Measurements from ENCODE around the gene MYL4.

DNA sequence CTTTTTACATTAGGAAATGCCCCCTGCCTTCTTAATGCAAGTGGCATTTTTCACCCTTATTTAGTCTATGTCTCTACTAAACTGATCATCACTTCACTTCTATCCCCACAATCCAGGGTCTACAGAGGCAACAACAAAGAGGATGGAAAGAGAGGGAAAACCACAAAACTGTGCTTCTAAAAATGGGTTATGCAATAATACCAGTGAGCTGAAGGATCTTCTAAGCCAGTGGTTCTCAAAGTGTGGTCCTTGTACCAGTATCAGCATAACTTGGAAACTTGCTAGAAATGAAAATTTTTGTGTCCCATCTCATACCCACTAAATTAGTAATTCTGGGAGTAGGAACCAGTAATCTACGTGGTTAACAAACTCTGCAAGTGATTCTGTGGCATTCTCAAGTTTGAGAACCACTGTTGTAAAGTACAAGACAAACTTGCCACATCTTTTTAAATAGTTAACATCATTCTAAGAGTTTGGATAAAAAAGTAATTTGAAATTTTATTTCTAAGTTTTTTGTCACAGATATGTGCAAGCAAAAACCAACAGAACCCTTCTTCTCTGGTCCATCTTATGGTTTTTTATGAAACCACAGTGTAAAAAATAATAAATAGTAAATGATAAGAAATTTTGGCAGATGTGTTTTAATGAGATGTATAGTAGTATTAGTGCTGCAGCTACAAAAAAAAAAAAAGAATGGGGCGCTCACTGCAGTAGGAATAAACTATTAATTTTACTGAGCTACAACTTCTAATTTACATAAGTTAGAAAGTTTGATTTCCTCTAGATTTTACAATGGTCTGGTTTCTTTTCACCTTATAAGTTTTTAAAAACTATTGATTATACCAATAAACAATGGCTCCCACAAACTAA, 36.2 kb upstream of the MYL4 start:
- TF ChIP-seq, protein P1, sequence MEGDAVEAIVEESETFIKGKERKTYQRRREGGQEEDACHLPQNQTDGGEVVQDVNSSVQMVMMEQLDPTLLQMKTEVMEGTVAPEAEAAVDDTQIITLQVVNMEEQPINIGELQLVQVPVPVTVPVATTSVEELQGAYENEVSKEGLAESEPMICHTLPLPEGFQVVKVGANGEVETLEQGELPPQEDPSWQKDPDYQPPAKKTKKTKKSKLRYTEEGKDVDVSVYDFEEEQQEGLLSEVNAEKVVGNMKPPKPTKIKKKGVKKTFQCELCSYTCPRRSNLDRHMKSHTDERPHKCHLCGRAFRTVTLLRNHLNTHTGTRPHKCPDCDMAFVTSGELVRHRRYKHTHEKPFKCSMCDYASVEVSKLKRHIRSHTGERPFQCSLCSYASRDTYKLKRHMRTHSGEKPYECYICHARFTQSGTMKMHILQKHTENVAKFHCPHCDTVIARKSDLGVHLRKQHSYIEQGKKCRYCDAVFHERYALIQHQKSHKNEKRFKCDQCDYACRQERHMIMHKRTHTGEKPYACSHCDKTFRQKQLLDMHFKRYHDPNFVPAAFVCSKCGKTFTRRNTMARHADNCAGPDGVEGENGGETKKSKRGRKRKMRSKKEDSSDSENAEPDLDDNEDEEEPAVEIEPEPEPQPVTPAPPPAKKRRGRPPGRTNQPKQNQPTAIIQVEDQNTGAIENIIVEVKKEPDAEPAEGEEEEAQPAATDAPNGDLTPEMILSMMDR (IDR thresholded peaks at IDR 0.05) = no peak
- TF ChIP-seq POLR2A (IDR thresholded peaks at IDR 0.05) (no peak), POLR2AphosphoS5 (IDR thresholded peaks at IDR 0.05; ENCODE audit: insufficient read depth in 1 of 2, low read depth in 1 of 2) (no peak)
